Nephron (organoid): ENCODE measurements around the gene STXBP5L.

Experiments
- H3K27ac Mint-ChIP-seq, 3 experiments: 2 replicates each; pipeline ENCODE4 v1.8.0; 2020; ENCODE audit warnings: mixed read lengths in 3 of 3, mild to moderate bottlenecking in 2 of 3, moderate library complexity in 1 of 3
- H3K27me3 Mint-ChIP-seq: 2 replicates; pipeline ENCODE4 v1.8.0; 2021; ENCODE audit warnings: low read depth, mild to moderate bottlenecking, moderate library complexity, mixed read lengths
- H3K36me3 Mint-ChIP-seq: 2 replicates; pipeline ENCODE4 v1.8.0; 2020; ENCODE audit warnings: low read depth, mixed read lengths
- H3K4me1 Mint-ChIP-seq: 2 replicates; pipeline ENCODE4 v1.8.0; 2020; ENCODE audit warnings: mixed read lengths
- H3K4me3 Mint-ChIP-seq, 3 experiments: 2 replicates each; pipeline ENCODE4 v1.8.0; 2020; ENCODE audit warnings: mild to moderate bottlenecking in 3 of 3, mixed read lengths in 3 of 3, moderate library complexity in 2 of 3
- H3K9me3 Mint-ChIP-seq: 2 replicates; pipeline ENCODE4 v1.8.0; 2020; ENCODE audit warnings: mixed read lengths
- CTCF ChIP-seq, 3 experiments: fragments of 200-600 bp; sonication (generic); IDR thresholded peaks; one replicate each; pipeline ENCODE4 v1.5.0; 2021; ENCODE audit warnings: antibody characterized with exemption in 3 of 3; ENCODE audit not compliant: unreplicated experiment in 3 of 3

The STXBP5L gene

GRCh38 chr3:121405631-121406030 is 497.6 kb downstream of the STXBP5L start:
- Mint-ChIP-seq H3K36me3 (no peaks in the 10 kb centered on the region), H3K9me3 (no peaks in the 10 kb centered on the region), H3K4me3 (no peak overlapping the region), H3K4me1 (no peaks in the 10 kb centered on the region), H3K27me3 (no peaks in the 10 kb centered on the region), H3K27ac (no peak overlapping the region)
- no peak for TF ChIP-seq CTCF (IDR thresholded peaks at IDR 0.05; ENCODE audit: unreplicated experiment in 3 of 3)

- H3K4me3 Mint-ChIP-seq, result no peak overlapping the region
- H3K27ac Mint-ChIP-seq, result no peak overlapping the region
- H3K36me3 Mint-ChIP-seq, result no peaks in the 10 kb centered on the region
- H3K27me3 Mint-ChIP-seq, result no peaks in the 10 kb centered on the region
- no peaks in the 10 kb centered on the region for H3K4me1 Mint-ChIP-seq
- no peaks in the 10 kb centered on the region for H3K9me3 Mint-ChIP-seq
- TF ChIP-seq CTCF (IDR thresholded peaks at IDR 0.05; ENCODE audit: unreplicated experiment in 3 of 3), result no peak
These were observed 503.5 kb downstream of the STXBP5L start for GRCh38 chr3:121411523-121411922.

DNA sequence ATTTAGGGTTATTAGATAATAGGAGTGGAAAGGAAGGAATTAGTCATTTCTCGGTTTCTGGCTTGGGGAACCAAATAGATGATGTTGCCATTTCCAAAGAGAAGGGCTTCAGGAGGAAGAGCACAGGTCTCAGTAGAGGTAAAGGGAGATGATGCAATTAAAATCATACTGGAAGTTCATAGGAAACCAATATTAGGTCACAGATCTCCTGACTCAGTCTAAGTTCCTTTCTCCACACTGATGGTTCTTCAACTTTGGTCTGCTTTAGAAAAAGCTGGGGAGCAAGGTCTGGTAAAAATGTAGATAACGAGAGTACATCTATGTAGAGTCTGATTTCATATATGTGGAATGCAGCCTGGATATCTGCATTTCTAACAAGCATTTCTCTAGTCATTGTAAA is 506.9 kb downstream of the STXBP5L start:
- no peak for TF ChIP-seq CTCF (IDR thresholded peaks at IDR 0.05; ENCODE audit: unreplicated experiment in 3 of 3)
- Mint-ChIP-seq H3K36me3 (no peaks in the 10 kb centered on the region), H3K4me3 (no peak overlapping the region), H3K4me1 (no peaks in the 10 kb centered on the region), H3K9me3 (no peaks in the 10 kb centered on the region), H3K27ac (no peak overlapping the region), H3K27me3 (no peaks in the 10 kb centered on the region)

DNA sequence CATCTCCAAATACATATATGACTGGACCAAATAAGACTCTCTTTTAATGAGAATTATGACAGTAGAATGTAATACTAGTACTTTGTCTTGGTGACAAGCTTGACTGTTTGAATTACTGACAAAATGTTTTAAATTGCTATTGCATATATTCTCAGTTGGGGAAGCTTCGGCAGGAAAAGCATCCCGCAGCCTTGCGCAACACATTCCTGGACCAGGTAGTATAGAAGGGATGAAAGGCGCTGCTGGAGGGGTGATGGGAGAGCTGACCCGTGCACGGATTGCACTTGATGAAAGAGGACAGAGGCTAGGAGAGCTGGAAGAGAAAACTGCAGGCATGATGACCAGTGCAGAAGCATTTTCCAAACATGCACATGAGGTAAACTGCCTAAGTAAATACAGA is 510.2 kb downstream of the STXBP5L start:
- Mint-ChIP-seq H3K27ac (no peak overlapping the region), H3K36me3 (no peaks in the 10 kb centered on the region), H3K4me3 (no peak overlapping the region), H3K4me1 (no peaks in the 10 kb centered on the region), H3K9me3 (no peaks in the 10 kb centered on the region), H3K27me3 (no peaks in the 10 kb centered on the region)
- no peak for TF ChIP-seq CTCF (IDR thresholded peaks at IDR 0.05; ENCODE audit: unreplicated experiment in 3 of 3)

DNA sequence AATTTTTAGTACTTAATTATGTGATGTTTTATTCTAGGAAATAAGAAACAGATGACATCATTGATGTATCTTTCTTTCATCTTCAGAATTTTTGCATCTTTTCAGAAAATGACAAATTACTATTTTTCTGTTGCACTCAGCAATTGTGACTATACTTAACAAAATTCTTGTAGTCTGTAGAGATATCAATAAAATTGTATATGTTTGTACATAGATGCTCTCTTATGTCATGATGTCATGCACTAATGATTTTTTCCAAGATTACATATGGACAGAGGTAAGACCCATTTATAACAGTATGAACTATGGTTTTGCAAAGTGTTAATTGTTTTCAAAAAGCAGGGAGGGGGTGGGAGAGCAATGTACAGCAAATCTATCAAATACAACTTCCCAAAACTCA is 516.5 kb downstream of the STXBP5L start:
- no peaks in the 10 kb centered on the region for H3K9me3 Mint-ChIP-seq
- no peaks in the 10 kb centered on the region for H3K36me3 Mint-ChIP-seq
- H3K27ac Mint-ChIP-seq, result no peak overlapping the region

More for the DNA sequence above, 516.5 kb downstream of the STXBP5L start:
- H3K4me3 Mint-ChIP-seq, result no peak overlapping the region
- no peak for TF ChIP-seq CTCF (IDR thresholded peaks at IDR 0.05; ENCODE audit: unreplicated experiment in 3 of 3)
- no peaks in the 10 kb centered on the region for H3K4me1 Mint-ChIP-seq
- H3K27me3 Mint-ChIP-seq, result no peaks in the 10 kb centered on the region
